Testis (tissue), 2 donors: ENCODE data around the gene ST7.

Experiments used
- CTCF ChIP-seq, 3 experiments: fragments of 450-650 bp in 2 of 3; fragments of 200-600 bp in 1 of 3; sonication (generic) in 1 of 3; IDR thresholded peaks; one replicate each; pipeline ENCODE4 v1.5.1; 2016 to 2019; ENCODE audit warnings: antibody characterized with exemption in 3 of 3, mild to moderate bottlenecking in 2 of 3, moderate library complexity in 1 of 3
- POLR2A ChIP-seq: fragments of 450-650 bp; IDR thresholded peaks from one replicate; pipeline ENCODE4 v1.6.1; 2017; ENCODE audit warnings: antibody characterized with exemption, mild to moderate bottlenecking, moderate library complexity

- TF ChIP-seq CTCF (IDR thresholded peaks at IDR 0.05) (no peak), POLR2A (no peak)
These were observed 233.1 kb downstream of the ST7 start for GRCh38 chr7:117186218-117187010.
